IMR-90 (cell line): Measurements from ENCODE around the gene TIGD1.

Experiments
- CTCF ChIP-seq: conservative IDR thresholded peaks from 2 replicates; pipeline ENCODE4 v1.5.1; 2012; ENCODE audit warnings: mild to moderate bottlenecking, low read depth, low read length, improper control_type of control experiment
- MXI1 ChIP-seq: IDR thresholded peaks from 2 replicates; pipeline ENCODE4 v1.6.1; 2012; ENCODE audit warnings: low read depth, mild to moderate bottlenecking, low read length, moderate library complexity, borderline replicate concordance
- POLR2A ChIP-seq: IDR thresholded peaks from 2 replicates; pipeline ENCODE4 v1.6.1; 2012; ENCODE audit warnings: mild to moderate bottlenecking, low read depth, low read length
- RCOR1 ChIP-seq: IDR thresholded peaks from 2 replicates; pipeline ENCODE4 v1.6.1; 2012; ENCODE audit warnings: mild to moderate bottlenecking, low read length, improper control_type of control experiment; ENCODE audit not compliant: insufficient replicate concordance
- RFX5 ChIP-seq: IDR thresholded peaks from 2 replicates; pipeline ENCODE4 v1.8.0; 2012; ENCODE audit warnings: low read depth, mild to moderate bottlenecking, low read length, moderate library complexity

- TF ChIP-seq CTCF (no peak), RCOR1 (no peak), MXI1 (no peak), POLR2A (no peak), RFX5 (no peak)
Measured at GRCh38 chr2:232580648-232580981, 30.3 kb upstream of the TIGD1 start.
